ENCODE data around the gene MBTPS1. TPM values are rescaled to one million over a fixed set of nuclear protein-coding genes. Genes with fewer than 3 reads are reported as not detected.
A peak's percentile ranks its signal among the peaks of the same experiment; 100 is the strongest.

Gene MBTPS1
- total and polyA plus RNA-seq, 9 of the 15 experiments (the other 6 are each of a cell fraction or from before 2014, with no cell fraction given): 2.8 to 57.6 (median 43.8) TPM

- H3K4me1 ChIP-seq (replicated peaks in 1 of 2; ENCODE audit: control insufficient read depth in 2 of 2, insufficient read depth in 2 of 2, low read length in 2 of 2): peaks cover 16 to 32% of the 10 kb centered on the region in 2 experiments
- no peak for ATAC-seq
- no peaks in the 10 kb centered on the region for H3K79me2 ChIP-seq (ENCODE audit: control insufficient read depth, insufficient read depth, low read length)
- in situ Hi-C loops (cut with MboI): loop anchor here (10.0 kb wide), 1 partner anchor 66 kb away; no protein-coding TSS in a partner anchor
- no TSS peak for BruUV-seq (replicated peaks)
- H3K27me3 ChIP-seq (ENCODE audit: control insufficient read depth in 2 of 2, insufficient read depth in 2 of 2, low read length in 2 of 2): peaks cover 54 to 70% of the 10 kb centered on the region in 2 experiments
- no peak for TF ChIP-seq NFE2L1 (tag; IDR thresholded peaks at IDR 0.05; ENCODE audit: borderline replicate concordance, low read depth)
- TF ChIP-seq ZHX1 (conservative IDR thresholded peaks at IDR 0.05; ENCODE audit: low read length): no peak
- 0 out of 2 replicates have a peak, but pooled peaks have one; percentile 52 for TF ChIP-seq EZH2 (IDR thresholded peaks at IDR 0.05; ENCODE audit: borderline replicate concordance, low read depth, low read length)
- TF ChIP-seq WHSC1 (IDR thresholded peaks at IDR 0.05; ENCODE audit: low read length): no peak
- no peak for TF ChIP-seq ZNF586 (CRISPR knock-in tag; conservative IDR thresholded peaks at IDR 0.05)
- peak in 1 of 2 experiments; percentile 4 for TF ChIP-seq E2F6 (IDR thresholded peaks at IDR 0.05; ENCODE audit: borderline replicate concordance in 1 of 2, extremely low read depth in 1 of 2, insufficient read depth in 1 of 2, insufficient read length in 1 of 2, low read depth in 1 of 2, low read length in 1 of 2, poor library complexity in 1 of 2, severe bottlenecking in 1 of 2)
- H3K27ac ChIP-seq (ENCODE audit: extremely low read depth, low read depth, low read length): no peak overlapping the region
- H3K4me3 ChIP-seq: no peak overlapping the region
- no peak for FAIRE-seq
- intact Hi-C loops (cut with micrococcal nuclease): no loop called here
- peaks cover 43% of the 10 kb centered on the region; the same call in 1 of the 2 replicates for H4K20me1 ChIP-seq (replicated peaks; ENCODE audit: control insufficient read depth, insufficient read depth, low read length)
- no peak overlapping the region for H3K9ac ChIP-seq (ENCODE audit: insufficient read depth in 1 of 2, low read depth in 2 of 2, low read length in 2 of 2)
- H3K9me3 ChIP-seq (replicated peaks; ENCODE audit: control insufficient read depth, insufficient read depth, low read depth, low read length): no peaks in the 10 kb centered on the region
- 21% methylated on average over 41 of the region's 42 CpGs for WGBS (ENCODE audit: insufficient coverage, low coverage, missing lambda C conversion rate)
- H3K36me3 ChIP-seq (ENCODE audit: control insufficient read depth, insufficient read depth, low read length): no peaks in the 10 kb centered on the region
- ChIA-PET CTCF (ENCODE audit: low intra/inter-chr PET ratio) (interaction anchor here (0.6 kb wide), 1 partner anchor 79 kb away, joined by 3 read pairs; no protein-coding TSS in a partner anchor), POLR2A (interaction anchor here (0.6 to 2.0 kb wide), 13 partner anchors 11 to 68 kb away, joined by 3 to 9 read pairs (median 4); no protein-coding TSS in a partner anchor)
- peaks cover 11% of the 10 kb centered on the region for H3K9me1 ChIP-seq (ENCODE audit: control insufficient read depth, insufficient read depth, low read length)
- DNase-seq (ENCODE audit: extremely low read depth in 1 of 4, low spot score in 3 of 4): no peak
- H2AFZ ChIP-seq (ENCODE audit: low read depth, low read length): no peak overlapping the region
- no peak overlapping the region for H3K4me2 ChIP-seq (ENCODE audit: insufficient read depth, low read length)
Observed at GRCh38 chr16:84040823-84041820, 75.6 kb downstream of the MBTPS1 start.
